K562 (cell line): Measurements from ENCODE around the gene ATP2A3. TPM values are rescaled to one million over a fixed set of nuclear protein-coding genes. Genes with fewer than 3 reads are reported as not detected.

Experiments
- CBX8 ChIP-seq: fragments of 200-600 bp; sonication (generic); IDR thresholded peaks from 2 replicates; pipeline ENCODE4 v1.6.1; 2012; ENCODE audit warnings: borderline replicate concordance, mixed run types, low read depth, mild to moderate bottlenecking, moderate library complexity, mixed read lengths, low read length, control low read depth, inconsistent platforms; ENCODE audit not compliant: poor library complexity, severe bottlenecking; ENCODE audit errors: extremely low read depth
- ELF1 ChIP-seq: fragments of 200-800 bp; sonication (Bioruptor generic); IDR thresholded peaks from 2 replicates; pipeline ENCODE4 v1.6.1; 2016; ENCODE audit warnings: missing genetic modification characterization, missing compliant biosample characterization
- FIP1L1 ChIP-seq: fragments of 200-400 bp; formaldehyde crosslinking; IDR thresholded peaks from 2 replicates; pipeline ENCODE4 v1.6.1; 2018; ENCODE audit warnings: mild to moderate bottlenecking, low read depth, low read length; ENCODE audit not compliant: poor library complexity, severe bottlenecking
- FOXK1 ChIP-seq: sonication (generic); formaldehyde crosslinking; IDR thresholded peaks from 2 replicates; pipeline ENCODE4 v1.8.0; 2022; ENCODE audit warnings: missing genetic modification reagents, mild to moderate bottlenecking, borderline replicate concordance
- MBD1 ChIP-seq: fragments of 250-450 bp; sonication (Bioruptor Pico); IDR thresholded peaks from 2 replicates; pipeline ENCODE4 v1.8.0; 2022; ENCODE audit warnings: inconsistent platforms
- MED1 ChIP-seq: sonication (generic); formaldehyde crosslinking; IDR thresholded peaks from 2 replicates; pipeline ENCODE4 v1.8.1; 2023; ENCODE audit warnings: missing genetic modification reagents, borderline replicate concordance
- MTA2 ChIP-seq: fragments of 450-650 bp; IDR thresholded peaks from 2 replicates; pipeline ENCODE4 v1.6.1; 2016; ENCODE audit warnings: low read depth
- NR1H2 ChIP-seq: sonication (generic); formaldehyde crosslinking; IDR thresholded peaks from 2 replicates; pipeline ENCODE4 v1.4.0; 2020; ENCODE audit warnings: mild to moderate bottlenecking, missing genetic modification reagents
- PBX2 ChIP-seq, 2 experiments: IDR thresholded peaks in 1 of 2; conservative IDR thresholded peaks in 1 of 2; 2 replicates each; pipeline ENCODE4 v1.6.1; 2016; ENCODE audit warnings: low read depth in 2 of 2, mild to moderate bottlenecking in 1 of 2, missing compliant biosample characterization in 1 of 2, missing genetic modification characterization in 1 of 2, moderate library complexity in 1 of 2
- RNF2 ChIP-seq: sonication (generic); IDR thresholded peaks from 2 replicates; pipeline ENCODE4 v1.6.1; 2016
- SREBF1 ChIP-seq: fragments of 150-350 bp; IDR thresholded peaks from 2 replicates; pipeline ENCODE4 v1.6.1; 2014; ENCODE audit warnings: antibody characterized with exemption, low read depth, low read length, borderline replicate concordance
- ZBTB11 ChIP-seq, 3 experiments: fragments of 200-800 bp in 1 of 3; fragments of 250-450 bp in 1 of 3; fragments of 450-650 bp in 1 of 3; sonication (Bioruptor Pico) in 1 of 3; sonication (Bioruptor generic) in 1 of 3; formaldehyde crosslinking in 1 of 3; IDR thresholded peaks; 2 replicates each; pipeline versions ENCODE4 v1.6.1 to v1.8.0; 2016 to 2022; ENCODE audit warnings: mild to moderate bottlenecking in 2 of 3, missing genetic modification characterization in 2 of 3, missing compliant biosample characterization in 1 of 3, moderate library complexity in 1 of 3
- ZFP30 ChIP-seq: fragments of 250-450 bp; sonication (Bioruptor Pico); IDR thresholded peaks from 2 replicates; pipeline ENCODE4 v1.8.0; 2022; ENCODE audit warnings: moderate library complexity, mild to moderate bottlenecking, inconsistent platforms, borderline replicate concordance
- ZNF644 ChIP-seq: fragments of 200-800 bp; sonication (Bioruptor generic); IDR thresholded peaks from 2 replicates; pipeline ENCODE4 v1.6.1; 2016; ENCODE audit warnings: low read depth, missing genetic modification characterization, missing compliant biosample characterization
- ZNF695 ChIP-seq: fragments of 450-650 bp; formaldehyde crosslinking; IDR thresholded peaks from 2 replicates; pipeline ENCODE4 v1.4.0; 2020; ENCODE audit warnings: mild to moderate bottlenecking, moderate library complexity
- polyA plus RNA-seq, 8 experiments: library from polyadenylated mRNA; depleted of rRNA in 4 of 8; stranded (reverse) in 5 of 8; unstranded in 3 of 8; fragments of >200 nt; fragmentation: Nextera tagmentation in 2 of 8; fragmentation: Illumina TruSeq in 1 of 8; extraction: Ambion mirVana in 2 of 8; extraction: Trizol in 1 of 8; gene quantifications; 2 replicates each; pipeline versions ENCODE4 v1.2.1 to v1.2.3, GENCODE V29; 2011 to 2014; ENCODE audit warnings: inconsistent platforms in 1 of 8, missing spikeins in 1 of 8
- total RNA-seq, 7 experiments: library from RNA; depleted of rRNA in 6 of 7; stranded (reverse); fragments of >200 nt in 6 of 7; fragmentation: Illumina TruSeq in 2 of 7; extraction: Trizol in 2 of 7; gene quantifications; 2 replicates each; pipeline versions ENCODE4 v1.2.1 to v1.2.3, GENCODE V29; 2011 to 2021; ENCODE audit warnings: low replicate concordance in 1 of 7
- TF ChIP-seq, protein P1 (sequence below): fragments of 450-650 bp; formaldehyde crosslinking; IDR thresholded peaks from 2 replicates; pipeline ENCODE4 v1.4.0; 2020; ENCODE audit warnings: mild to moderate bottlenecking, moderate library complexity

ATP2A3 gene
- total and polyA plus RNA-seq, 9 of the 15 experiments (the other 6 are each of a cell fraction or from before 2014, with no cell fraction given), result 0.65 to 103 (median 31.3) TPM

GRCh38 chr17:4004517-4005295 is 40.5 kb upstream of the ATP2A3 start (continued):
- no peak for TF ChIP-seq PBX2 (CRISPR knock-in tag; IDR thresholded peaks at IDR 0.05; ENCODE audit: low read depth)
- no peak for TF ChIP-seq PBX2 (tag; conservative IDR thresholded peaks at IDR 0.05; ENCODE audit: low read depth)
- TF ChIP-seq ZBTB11 (CRISPR knock-in tag; IDR thresholded peaks at IDR 0.05), result no peak
- no peak for TF ChIP-seq FIP1L1
- TF ChIP-seq, protein P1, sequence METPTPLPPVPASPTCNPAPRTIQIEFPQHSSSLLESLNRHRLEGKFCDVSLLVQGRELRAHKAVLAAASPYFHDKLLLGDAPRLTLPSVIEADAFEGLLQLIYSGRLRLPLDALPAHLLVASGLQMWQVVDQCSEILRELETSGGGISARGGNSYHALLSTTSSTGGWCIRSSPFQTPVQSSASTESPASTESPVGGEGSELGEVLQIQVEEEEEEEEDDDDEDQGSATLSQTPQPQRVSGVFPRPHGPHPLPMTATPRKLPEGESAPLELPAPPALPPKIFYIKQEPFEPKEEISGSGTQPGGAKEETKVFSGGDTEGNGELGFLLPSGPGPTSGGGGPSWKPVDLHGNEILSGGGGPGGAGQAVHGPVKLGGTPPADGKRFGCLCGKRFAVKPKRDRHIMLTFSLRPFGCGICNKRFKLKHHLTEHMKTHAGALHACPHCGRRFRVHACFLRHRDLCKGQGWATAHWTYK (CRISPR knock-in tag), result no peak; the same call in 1 of the 2 replicates
- TF ChIP-seq ELF1, result no peak
- peak; percentile 81; the same call in 1 of the 2 replicates for TF ChIP-seq MBD1 (CRISPR knock-in tag)
- peak; percentile 74 for TF ChIP-seq ZNF644 (tag)
- TF ChIP-seq ZNF695 (CRISPR knock-in tag), result no peak
- no peak for TF ChIP-seq CBX8
- no peak for TF ChIP-seq SREBF1
- peak; percentile 87; the same call in 1 of the 2 replicates for TF ChIP-seq RNF2
- no peak for TF ChIP-seq ZFP30 (CRISPR knock-in tag)
- TF ChIP-seq NR1H2 (CRISPR knock-in tag), result no peak
- no peak for TF ChIP-seq MTA2
- no peak for TF ChIP-seq MED1 (CRISPR knock-in tag)
- TF ChIP-seq FOXK1 (CRISPR knock-in tag), result no peak
